ENCODE data around the gene SLC9A8.

DNA sequence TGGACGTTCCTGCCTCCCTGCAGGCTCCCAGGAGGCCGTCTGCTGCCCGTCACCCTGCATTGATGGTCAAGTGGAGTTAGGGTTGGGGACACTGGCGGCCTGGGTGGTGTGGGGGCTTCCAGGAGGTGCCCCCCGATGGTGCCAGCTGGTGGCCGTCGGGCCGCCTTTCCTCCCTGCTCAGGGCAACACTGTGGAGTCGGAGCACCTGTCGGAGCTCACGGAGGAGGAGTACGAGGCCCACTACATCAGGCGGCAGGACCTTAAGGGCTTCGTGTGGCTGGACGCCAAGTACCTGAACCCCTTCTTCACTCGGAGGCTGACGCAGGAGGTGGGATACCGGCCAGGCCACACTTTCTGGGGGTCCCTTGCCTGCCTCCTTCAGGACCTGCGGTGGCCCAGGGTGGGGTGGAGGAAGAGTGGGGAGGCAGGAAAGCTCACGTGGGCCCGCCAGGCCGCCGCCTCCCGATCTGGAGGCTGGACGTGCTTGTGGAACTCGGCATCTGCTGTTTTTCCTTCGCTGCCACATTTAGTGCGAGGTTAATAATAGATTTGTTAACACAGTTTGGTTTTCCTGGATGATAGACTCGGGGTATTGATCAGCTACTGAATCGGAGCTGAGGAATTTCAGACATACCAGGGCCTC is 74.1 kb downstream of the SLC9A8 start:
- TF ChIP-seq, protein P1, sequence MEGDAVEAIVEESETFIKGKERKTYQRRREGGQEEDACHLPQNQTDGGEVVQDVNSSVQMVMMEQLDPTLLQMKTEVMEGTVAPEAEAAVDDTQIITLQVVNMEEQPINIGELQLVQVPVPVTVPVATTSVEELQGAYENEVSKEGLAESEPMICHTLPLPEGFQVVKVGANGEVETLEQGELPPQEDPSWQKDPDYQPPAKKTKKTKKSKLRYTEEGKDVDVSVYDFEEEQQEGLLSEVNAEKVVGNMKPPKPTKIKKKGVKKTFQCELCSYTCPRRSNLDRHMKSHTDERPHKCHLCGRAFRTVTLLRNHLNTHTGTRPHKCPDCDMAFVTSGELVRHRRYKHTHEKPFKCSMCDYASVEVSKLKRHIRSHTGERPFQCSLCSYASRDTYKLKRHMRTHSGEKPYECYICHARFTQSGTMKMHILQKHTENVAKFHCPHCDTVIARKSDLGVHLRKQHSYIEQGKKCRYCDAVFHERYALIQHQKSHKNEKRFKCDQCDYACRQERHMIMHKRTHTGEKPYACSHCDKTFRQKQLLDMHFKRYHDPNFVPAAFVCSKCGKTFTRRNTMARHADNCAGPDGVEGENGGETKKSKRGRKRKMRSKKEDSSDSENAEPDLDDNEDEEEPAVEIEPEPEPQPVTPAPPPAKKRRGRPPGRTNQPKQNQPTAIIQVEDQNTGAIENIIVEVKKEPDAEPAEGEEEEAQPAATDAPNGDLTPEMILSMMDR (IDR thresholded peaks at IDR 0.05): no peak
- no peak for TF ChIP-seq POLR2A (IDR thresholded peaks at IDR 0.05)
